ENCODE results near the gene ZNF808. TPM values are rescaled to one million over a fixed set of nuclear protein-coding genes. Genes with fewer than 3 reads are reported as not detected.
"Not testable (repeated sequence)": the region's sequence is repeated elsewhere in the genome, so short reads cannot be mapped to it uniquely, and the experiment has no call there.

Gene ZNF808
- total RNA-seq, 1 experiment from 2014 or later = not detected

GRCh38 chr19:52533901-52534300 is 6.4 kb downstream of the ZNF808 start:
- CTCF ChIA-PET = no interaction called here
- Mint-ChIP-seq H3K9me3 (ENCODE audit: low read depth, unreplicated experiment) (peaks cover 17% of the 10 kb centered on the region), H3K36me3 (ENCODE audit: insufficient read depth, unreplicated experiment) (no peaks in the 10 kb centered on the region), H3K27me3 (ENCODE audit: unreplicated experiment) (no peaks in the 10 kb centered on the region), H3K27ac (ENCODE audit: unreplicated experiment) (no peak overlapping the region), H3K4me1 (ENCODE audit: low read depth, unreplicated experiment) (no peaks in the 10 kb centered on the region), H3K4me3 (ENCODE audit: low read depth, unreplicated experiment) (no peak overlapping the region)
- intact Hi-C loops (cut with micrococcal nuclease; ENCODE audit: unreplicated experiment) = no loop called here
- no TSS peak for BruUV-seq (replicated peaks)
- no peak for DNase-seq
- TF ChIP-seq CTCF (IDR thresholded peaks at IDR 0.05; ENCODE audit: unreplicated experiment) = no peak

GRCh38 chr19:52535385-52535770 is 7.9 kb downstream of the ZNF808 start:
- BruUV-seq (replicated peaks); H3K36me3 Mint-ChIP-seq (ENCODE audit: insufficient read depth, unreplicated experiment); H3K4me3 Mint-ChIP-seq (ENCODE audit: low read depth, unreplicated experiment); H3K27ac Mint-ChIP-seq (ENCODE audit: unreplicated experiment); H3K4me1 Mint-ChIP-seq (ENCODE audit: low read depth, unreplicated experiment); intact Hi-C loops (cut with micrococcal nuclease; ENCODE audit: unreplicated experiment); DNase-seq; CTCF ChIA-PET; H3K27me3 Mint-ChIP-seq (ENCODE audit: unreplicated experiment): not testable (repeated sequence)
- H3K9me3 Mint-ChIP-seq (ENCODE audit: low read depth, unreplicated experiment) = peaks cover 17% of the 10 kb centered on the region

- TF ChIP-seq CTCF (IDR thresholded peaks at IDR 0.05; ENCODE audit: unreplicated experiment) = no peak
- Mint-ChIP-seq H3K4me3 (ENCODE audit: low read depth, unreplicated experiment) (no peak overlapping the region), H3K9me3 (ENCODE audit: low read depth, unreplicated experiment) (peaks cover 17% of the 10 kb centered on the region), H3K36me3 (ENCODE audit: insufficient read depth, unreplicated experiment) (no peaks in the 10 kb centered on the region), H3K4me1 (ENCODE audit: low read depth, unreplicated experiment) (no peaks in the 10 kb centered on the region), H3K27me3 (ENCODE audit: unreplicated experiment) (no peaks in the 10 kb centered on the region), H3K27ac (ENCODE audit: unreplicated experiment) (no peak overlapping the region)
- DNase-seq = no peak
- CTCF ChIA-PET = no interaction called here
- no TSS peak for BruUV-seq (replicated peaks)
- intact Hi-C loops (cut with micrococcal nuclease; ENCODE audit: unreplicated experiment) = no loop called here
Observed at GRCh38 chr19:52535771-52536447, 8.4 kb downstream of the ZNF808 start.

- no peak overlapping the region for H3K27ac Mint-ChIP-seq (ENCODE audit: unreplicated experiment)
- no peak for TF ChIP-seq CTCF (IDR thresholded peaks at IDR 0.05; ENCODE audit: unreplicated experiment)
- no peaks in the 10 kb centered on the region for H3K36me3 Mint-ChIP-seq (ENCODE audit: insufficient read depth, unreplicated experiment)
- intact Hi-C loops (cut with micrococcal nuclease; ENCODE audit: unreplicated experiment) = no loop called here
- CTCF ChIA-PET = no interaction called here
- no peak for DNase-seq
- H3K4me3 Mint-ChIP-seq (ENCODE audit: low read depth, unreplicated experiment) = no peak overlapping the region
- no TSS peak for BruUV-seq (replicated peaks)
- H3K27me3 Mint-ChIP-seq (ENCODE audit: unreplicated experiment) = no peaks in the 10 kb centered on the region
- no peaks in the 10 kb centered on the region for H3K4me1 Mint-ChIP-seq (ENCODE audit: low read depth, unreplicated experiment)
- H3K9me3 Mint-ChIP-seq (ENCODE audit: low read depth, unreplicated experiment) = peaks cover 17% of the 10 kb centered on the region
Observed at GRCh38 chr19:52536448-52536800, 9.0 kb downstream of the ZNF808 start.

GRCh38 chr19:52538815-52539214 is 11.3 kb downstream of the ZNF808 start:
- BruUV-seq (replicated peaks); H3K4me1 Mint-ChIP-seq (ENCODE audit: low read depth, unreplicated experiment); H3K27ac Mint-ChIP-seq (ENCODE audit: unreplicated experiment); intact Hi-C loops (cut with micrococcal nuclease; ENCODE audit: unreplicated experiment); H3K4me3 Mint-ChIP-seq (ENCODE audit: low read depth, unreplicated experiment); H3K36me3 Mint-ChIP-seq (ENCODE audit: insufficient read depth, unreplicated experiment); H3K27me3 Mint-ChIP-seq (ENCODE audit: unreplicated experiment); DNase-seq: not testable (repeated sequence)
- CTCF ChIA-PET = interaction anchor here (1.1 kb wide), 1 partner anchor 374 kb away, joined by 3 read pairs; no protein-coding TSS in a partner anchor
- H3K9me3 Mint-ChIP-seq (ENCODE audit: low read depth, unreplicated experiment) = peaks cover 20% of the 10 kb centered on the region

GRCh38 chr19:52541176-52541575 is 13.7 kb downstream of the ZNF808 start:
- intact Hi-C loops (cut with micrococcal nuclease; ENCODE audit: unreplicated experiment); H3K4me3 Mint-ChIP-seq (ENCODE audit: low read depth, unreplicated experiment); DNase-seq; H3K27me3 Mint-ChIP-seq (ENCODE audit: unreplicated experiment); CTCF ChIA-PET; H3K36me3 Mint-ChIP-seq (ENCODE audit: insufficient read depth, unreplicated experiment); H3K4me1 Mint-ChIP-seq (ENCODE audit: low read depth, unreplicated experiment); H3K27ac Mint-ChIP-seq (ENCODE audit: unreplicated experiment); BruUV-seq (replicated peaks): not testable (repeated sequence)
- H3K9me3 Mint-ChIP-seq (ENCODE audit: low read depth, unreplicated experiment) = peaks cover 20% of the 10 kb centered on the region

Data from Calu3 (cell line).